GM19238 (cell line): Measurements from ENCODE around the gene KRT34.
"Not testable (repeated sequence)": the region's sequence is repeated elsewhere in the genome, so short reads cannot be mapped to it uniquely, and the experiment has no call there.

Source experiments
- DNase-seq: peaks from one replicate; pipeline ENCODE4 v3.0.0; 2011; ENCODE audit warnings: low spot score; ENCODE audit not compliant: insufficient read length

KRT34 gene

DNA sequence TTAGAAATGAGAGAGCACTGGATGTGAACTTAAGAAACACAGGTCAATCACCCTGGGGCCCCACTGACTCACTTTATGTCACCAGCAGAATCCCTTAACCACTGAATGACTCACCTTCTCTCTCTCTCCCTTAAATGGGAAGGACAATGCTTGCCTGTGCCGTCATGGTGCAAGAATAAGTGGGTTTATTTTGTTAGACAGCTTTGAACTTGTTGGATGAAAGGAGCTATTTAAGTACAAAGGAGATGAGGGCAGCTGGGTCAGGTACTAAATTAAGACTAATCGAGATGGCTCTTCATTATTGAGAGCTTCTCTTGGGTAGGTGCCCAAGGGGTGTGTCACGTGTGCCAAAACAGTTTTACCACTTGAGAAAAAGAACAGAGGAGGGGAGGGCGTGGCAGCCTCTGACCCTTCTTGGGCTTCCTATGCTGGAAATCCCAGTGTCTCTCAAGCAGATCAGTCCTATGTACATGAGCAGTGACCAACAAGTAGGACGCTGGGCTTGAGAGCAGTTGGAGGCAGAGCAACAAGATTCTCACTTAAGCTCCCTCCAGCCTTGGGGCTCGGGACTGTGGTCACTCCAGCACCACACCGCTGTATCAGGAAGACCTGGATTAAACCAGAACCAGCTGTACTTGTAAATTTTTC, 22.0 kb upstream of the KRT34 start:
- DNase-seq: no peak

DNA sequence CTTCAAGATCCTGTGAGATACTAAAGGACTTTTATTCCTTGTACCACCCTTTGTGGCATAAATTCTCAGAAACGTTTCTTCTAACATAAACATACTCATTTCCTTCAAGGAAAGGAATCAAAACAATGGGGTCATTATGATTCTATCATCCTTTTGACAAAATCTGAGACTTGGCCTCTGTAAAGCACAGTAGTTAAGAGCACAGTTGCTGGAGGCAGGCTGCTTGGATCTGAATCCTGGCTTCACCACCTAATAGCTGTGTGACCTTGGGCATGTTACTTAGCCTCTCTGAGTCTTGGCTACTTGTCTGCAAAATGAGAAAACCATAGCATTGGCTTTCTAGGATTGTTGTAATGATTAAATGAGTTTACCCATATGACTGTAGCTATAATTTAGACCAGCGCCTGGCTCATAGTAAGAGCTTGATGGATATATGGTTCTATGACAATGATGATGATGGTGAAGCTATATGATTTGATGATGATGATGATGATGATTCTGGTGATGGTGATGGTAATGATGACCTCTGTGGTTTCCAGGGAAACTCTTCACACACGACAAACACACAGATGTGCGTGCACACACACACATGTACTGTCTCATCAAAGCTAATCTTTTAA, 21.4 kb upstream of the KRT34 start:
- no peak for DNase-seq

DNA sequence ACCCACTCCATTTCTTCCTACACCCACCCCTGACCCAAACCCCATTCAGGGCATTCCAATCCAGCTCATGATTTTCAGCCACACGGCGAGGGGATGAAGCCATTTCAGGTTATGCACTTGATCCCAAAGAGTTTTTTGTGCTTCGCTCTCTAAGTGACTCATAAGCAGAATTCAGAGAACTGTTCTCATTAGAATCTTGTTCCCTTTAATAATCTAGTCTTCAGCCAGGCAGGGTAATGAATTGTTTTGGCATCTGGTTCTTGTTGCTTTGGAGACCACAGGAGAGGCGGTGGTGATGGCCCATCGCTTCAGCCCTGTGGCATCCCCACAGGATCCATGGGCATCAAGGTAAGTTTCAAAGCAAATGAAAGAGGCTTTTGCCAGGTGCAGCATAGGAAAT, 20.1 kb upstream of the KRT34 start:
- DNase-seq: no peak

DNA sequence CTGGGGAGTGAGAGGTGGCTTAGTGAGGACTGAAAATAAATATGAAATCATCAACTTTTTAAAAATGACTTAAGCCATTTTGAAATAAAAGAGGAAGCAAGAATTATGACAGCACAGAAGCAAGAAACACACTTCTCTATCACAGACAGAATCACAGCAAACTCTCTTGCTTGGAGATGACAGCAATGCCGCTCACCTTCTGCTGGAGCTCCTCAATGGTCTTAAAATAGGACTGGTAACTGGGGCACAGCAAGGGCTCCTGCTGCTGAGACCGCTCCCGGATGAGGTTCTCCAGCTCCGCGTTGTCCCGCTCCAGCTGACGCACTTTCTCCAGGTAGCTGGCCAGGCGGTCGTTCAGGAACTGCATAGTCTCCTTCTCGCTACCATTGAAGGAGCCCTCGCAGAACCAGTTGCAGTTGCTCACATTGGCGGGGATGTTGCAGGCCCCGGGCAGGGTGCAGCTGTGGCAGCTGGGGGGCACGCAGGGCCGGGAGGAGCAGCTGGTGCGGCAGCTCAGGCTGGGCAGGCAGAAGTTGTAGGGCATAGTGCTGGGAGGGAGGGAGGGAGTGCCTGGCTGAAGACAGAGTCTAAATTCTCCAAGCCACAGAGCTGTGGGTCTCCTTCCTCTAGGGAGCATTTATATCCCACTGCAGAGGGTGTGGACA, 15.0 kb upstream of the KRT34 start, which contains the start of gene KRT31:
TSS of gene KRT31 (minus strand) at position 613 of the 665 bp plus-strand sequence. CDS start at position 544, 69 bp downstream.
- DNase-seq: no peak

DNA sequence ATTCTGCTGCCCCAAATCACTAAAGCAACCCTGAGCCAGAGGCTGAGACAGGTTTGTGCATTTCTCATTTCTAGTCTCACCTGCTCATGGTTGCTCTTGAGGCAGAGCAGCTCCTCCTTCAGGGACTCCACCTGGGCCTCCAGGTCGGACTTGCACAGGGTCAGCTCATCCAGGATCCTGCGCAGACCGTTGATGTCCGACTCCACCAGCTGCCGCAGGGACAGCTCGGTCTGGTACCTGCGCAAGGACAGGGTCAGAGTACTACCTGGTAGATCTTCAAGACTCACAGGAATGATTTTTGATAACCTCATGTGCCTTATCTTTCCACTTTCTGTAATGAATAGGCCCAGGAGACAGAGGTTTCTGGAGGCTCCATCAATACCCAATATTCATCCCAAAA, 14.2 kb upstream of the KRT34 start:
- DNase-seq: no peak

DNA sequence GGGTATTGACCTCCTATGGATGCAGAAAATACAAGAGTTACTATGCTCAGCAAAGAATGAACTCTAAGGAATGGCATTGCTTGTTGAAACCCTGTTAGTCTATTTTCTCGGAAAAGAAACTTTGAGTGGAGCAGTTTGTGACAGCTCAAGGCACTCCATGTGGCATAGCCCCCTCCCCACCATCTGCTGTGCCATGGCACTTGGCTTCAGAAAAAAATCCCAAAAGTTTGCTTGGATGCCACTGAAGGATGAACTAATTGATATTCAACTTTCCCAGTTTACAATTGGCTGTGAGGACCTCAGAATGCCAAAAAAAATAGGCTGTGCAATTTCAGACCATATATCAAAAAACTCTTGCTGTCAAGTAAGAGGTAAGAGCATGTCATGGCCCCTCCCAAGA, 13.5 kb upstream of the KRT34 start:
- no peak for DNase-seq

DNA sequence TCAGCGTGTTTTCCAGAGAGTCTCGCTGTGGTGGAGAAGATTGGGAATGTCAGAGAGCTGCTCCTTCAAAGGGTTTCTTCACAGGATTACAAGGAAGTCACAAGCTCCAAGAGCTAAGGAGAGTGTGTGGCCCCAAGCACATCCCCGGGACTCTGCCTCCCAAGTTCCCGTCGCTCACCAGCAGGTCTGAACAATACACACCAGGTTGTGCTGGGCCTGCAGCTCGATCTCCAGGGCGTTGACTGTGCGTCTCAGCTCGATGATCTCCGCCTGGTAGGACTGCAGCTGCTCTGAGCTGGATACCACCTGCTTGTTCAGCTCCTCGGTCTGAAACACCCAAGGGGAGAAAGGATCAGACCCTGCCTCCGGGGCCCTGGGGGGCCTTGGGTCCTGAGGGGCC, 12.9 kb upstream of the KRT34 start:
- DNase-seq: not testable (repeated sequence)

DNA sequence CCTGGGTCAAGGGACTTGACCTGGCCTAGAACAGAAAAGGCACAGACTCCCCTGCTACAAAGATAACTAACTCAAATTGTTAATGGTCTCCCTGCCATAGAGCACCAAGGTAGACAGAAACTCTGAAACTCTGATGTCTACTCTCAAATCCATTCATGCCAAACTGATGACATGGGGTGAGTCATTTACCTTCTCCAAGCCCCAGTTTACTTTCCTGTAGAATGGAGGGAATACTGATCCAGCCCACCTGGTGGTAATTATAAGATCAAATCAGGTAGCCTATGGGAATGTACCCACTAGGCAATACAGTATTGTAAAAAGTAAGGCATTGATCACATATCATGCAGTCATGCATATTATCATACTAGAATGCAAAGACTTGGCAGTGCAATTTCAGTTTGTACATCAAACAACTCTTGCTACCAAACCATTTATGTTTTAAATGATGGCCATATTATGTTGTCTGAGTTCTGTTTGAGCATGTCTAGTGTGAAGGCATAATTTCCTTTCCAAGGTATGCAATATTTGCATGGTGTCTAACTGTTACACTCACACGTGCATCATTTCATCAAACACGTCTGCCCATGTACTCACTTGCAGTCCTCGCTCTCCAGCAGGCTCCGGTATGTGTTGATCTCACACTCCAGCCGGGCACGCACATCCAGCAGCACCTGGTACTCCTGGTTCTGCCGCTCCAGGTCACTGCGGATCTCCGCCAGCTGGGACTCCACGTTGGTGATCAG, 12.3 kb upstream of the KRT34 start:
- DNase-seq: no peak

DNA sequence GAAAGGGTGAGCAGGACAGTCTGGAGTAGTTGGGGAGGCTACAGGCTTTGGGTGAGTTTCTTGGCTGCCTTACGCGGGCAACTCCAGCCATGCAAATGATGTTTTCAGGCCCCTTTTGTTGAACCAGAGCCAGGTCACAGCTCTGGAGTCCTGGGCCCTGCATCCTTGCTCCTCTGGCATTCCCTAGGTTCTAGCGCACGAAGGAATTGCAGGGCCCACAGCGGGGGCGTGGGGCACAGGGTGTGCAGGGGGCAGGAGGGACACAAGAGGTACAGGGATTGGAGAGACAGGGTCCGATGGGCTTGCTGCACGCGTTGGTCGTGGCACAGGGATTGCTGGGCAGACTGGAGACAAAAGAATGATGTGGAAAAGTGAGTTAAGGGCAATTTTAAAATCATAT, 11.7 kb upstream of the KRT34 start:
- no peak for DNase-seq

DNA sequence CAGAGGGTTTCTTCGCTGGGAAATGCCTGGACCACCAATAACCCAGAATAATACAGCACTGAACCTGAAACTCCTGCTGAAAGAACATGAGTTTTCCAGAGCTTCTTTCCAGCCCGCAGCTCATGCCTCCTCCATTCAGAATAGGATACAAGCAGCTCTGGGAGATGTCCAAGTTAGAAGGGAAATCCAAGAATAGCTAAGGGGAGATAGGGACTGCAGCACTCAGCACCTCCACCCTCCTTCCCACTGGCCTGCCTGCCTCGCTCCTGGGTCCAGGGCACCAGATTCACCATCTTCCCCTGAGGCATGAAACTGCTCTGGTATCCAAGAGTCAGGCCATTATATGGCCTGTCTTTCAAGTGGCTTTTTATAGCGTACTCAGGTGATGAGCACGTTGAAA, 11.2 kb upstream of the KRT34 start:
- DNase-seq: no peak

DNA sequence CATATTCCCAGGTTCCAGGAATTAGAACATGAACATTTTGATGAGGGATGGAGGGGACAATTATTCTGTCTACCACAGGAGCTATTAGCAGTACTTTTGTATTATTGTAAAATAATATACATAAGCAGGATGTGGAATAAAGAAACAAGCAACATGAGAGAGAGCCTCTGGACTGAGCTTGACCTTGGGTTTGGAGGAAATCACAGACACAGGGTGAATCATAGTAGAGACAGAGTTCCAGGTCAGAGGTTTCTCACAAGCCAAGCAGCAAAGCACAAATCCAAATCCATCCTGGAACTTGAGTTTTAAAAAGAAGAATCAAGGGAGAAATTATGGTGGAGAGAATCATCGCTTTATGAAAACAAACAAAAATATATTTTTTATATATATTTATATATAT, 10.2 kb upstream of the KRT34 start:
- no peak for DNase-seq

DNA sequence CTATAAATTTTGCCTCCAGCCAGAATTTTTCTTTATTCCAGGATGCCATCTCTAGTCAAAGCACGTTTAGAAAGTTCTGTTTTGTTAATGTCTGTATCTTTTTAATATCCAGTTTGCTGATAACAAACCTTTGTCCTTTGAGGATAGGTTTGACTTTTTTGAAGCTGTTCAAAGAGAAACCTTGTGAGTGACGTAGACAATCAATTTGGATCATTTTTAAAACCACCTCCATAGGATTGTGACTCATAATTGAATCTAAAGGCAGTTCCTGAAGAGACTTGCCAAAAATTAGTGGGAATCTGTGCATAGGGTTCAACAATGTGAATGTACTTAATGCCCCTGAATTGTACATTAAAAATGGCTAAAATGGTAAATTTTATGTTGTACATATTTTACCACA, 9.4 kb upstream of the KRT34 start:
- no peak for DNase-seq

DNA sequence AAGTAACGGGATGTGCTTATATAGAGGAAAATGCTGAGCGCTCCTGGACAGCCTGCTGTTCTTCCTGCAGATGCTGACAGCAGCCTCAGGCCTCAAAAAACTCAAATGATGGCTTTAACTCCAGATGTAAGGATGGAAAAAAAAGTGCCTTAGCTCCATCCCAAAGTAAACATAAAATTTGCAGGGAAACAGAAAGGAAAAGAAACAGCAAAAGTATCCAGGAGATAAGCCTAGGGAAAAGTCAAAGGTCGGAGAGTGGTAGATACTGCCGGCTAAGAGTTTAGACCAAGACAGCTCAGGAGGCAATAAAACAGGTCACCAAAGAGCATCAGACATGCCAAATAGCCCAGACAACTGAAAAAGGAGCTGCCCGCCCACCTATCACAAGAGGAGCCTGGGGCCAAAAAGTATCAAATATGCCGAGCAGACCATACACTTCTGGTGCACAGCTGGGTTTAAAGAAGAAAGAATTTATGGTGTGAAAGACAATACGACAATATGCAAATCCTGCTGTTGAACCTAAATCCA, 8.4 kb upstream of the KRT34 start:
- no peak for DNase-seq

DNA sequence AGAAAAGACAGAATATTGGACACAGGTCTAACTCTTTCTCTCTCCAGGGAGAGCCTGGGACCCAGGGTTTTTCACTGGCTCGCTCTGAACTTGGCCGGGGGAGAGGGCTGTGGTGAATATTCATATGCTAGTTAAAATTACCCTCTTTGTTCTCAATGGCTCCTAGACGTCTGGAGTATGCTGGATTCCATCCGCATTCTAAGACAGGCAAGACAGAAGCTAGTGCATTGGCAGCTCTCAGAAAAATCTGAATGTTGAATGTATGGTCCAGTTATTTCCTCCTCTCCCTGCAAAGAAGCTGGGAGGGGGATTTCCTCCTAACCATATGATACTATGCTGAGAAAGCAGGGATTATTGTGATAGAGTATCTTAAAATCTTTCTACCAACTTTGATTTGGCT, 5.6 kb upstream of the KRT34 start:
- DNase-seq: no peak

DNA sequence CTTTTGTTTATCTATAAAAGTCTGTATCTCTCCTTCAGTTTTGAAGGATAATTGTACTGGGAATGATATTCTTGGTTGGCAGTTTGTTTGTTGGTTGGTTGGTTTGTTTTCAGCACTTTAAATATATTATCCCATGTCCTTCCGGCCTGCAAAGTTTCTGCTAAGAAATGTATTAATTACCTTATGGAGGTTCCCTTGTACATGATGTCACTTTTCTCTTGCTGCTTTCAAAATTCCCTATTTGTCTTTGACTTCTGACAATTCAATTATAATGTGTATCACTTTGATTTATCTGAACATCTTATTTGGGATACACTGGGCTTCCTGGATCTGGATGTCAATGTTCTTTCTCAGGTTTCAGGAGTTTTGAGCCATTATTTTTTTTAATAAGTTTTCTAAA, 4.1 kb upstream of the KRT34 start:
- no peak for DNase-seq

DNA sequence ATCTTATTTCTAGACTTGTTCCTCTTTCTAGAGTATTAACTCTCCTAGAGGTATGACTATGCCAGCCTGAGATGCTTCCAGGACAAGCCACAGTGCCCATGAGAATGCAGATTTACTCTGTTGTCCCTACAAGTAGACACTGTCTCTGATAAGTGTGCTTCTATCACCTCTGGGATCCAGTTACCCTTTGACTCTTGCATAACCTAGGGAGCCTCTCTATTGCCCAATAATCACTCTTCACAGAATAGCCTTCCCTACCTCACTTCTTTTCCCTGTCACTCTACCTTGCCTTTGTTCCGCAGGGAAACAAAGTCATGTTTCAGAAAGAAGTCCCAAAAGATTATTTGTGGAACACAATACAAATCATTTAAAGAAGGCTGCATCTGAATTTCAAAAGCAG, 1.6 kb upstream of the KRT34 start:
- no peak for DNase-seq

DNA sequence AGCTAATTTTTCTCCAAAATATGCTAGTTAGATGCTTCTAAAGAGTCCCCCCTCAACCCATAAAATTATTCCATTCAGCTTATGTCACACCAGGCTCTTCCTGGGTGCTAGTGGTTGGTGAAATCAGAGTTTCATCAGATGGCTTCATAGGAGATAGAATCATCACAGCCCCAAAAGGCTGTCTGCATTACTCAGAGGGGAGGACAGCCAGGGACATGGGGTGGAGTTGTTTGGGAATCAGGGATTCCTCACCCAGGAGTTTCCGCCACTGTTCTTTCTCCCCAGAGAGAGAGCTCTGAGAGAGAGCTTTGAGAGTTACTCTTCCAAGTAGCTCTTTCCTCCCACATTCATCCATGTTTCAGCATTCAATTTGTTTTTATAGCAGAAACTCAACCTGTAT, 288 bp upstream of the KRT34 start:
- no peak for DNase-seq

DNA sequence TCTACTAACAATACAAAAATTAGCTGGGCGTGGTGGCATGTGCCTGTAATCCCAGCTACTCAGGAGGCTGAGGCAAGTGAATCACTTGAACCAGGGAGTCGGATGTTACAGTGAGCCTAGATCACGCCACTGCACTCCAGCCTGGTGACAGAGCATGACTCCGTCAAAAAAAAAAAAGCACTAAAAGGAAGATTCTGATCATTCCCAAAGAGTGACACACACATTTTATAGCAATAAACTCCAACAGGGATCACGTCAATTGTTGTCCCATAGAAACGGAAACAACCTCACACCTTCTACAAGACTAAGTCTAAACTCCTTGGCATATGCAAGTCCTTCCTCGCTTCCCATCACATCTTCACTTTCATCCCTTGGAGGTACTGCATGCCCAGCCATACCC, 2.0 kb downstream of the KRT34 start:
- not testable (repeated sequence) for DNase-seq

DNA sequence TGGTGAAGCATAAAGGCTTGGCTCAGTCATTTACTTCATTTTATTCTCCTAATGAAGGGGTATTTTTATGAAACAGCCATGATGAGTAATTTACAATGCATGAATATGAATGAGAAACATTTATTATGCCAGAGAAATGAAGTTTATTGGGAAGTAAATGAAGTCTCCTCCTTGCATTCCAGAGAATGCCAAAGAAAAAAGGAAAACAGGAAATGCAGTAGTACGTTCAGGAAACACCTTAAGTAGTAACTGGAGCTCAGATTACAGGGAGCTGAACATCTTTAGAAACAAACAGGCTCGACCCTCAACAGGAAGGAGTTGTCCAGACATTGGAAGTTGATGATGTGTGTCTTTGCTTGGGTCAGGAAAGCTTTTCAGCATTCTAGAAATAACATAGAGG, 4.6 kb downstream of the KRT34 start:
- no peak for DNase-seq

DNA sequence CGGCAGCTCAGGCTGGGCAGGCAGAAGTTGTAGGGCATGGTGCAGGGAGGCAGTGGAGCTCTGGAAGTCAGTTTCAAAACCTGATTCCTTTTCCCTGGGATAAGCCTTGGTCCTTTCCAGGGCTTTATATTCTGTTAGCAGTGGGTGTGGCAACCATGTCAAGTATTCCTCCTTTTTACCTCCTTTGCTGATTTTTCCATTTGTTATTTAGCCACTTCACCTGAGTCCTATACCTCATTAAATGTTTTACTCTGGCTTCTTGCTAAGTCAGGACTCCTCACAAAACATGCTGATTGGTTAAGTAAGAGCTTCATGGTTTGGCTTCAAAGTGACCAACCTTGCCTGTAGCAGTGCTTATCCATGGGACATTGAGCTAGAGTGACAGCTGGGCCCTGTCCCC, 12.4 kb downstream of the KRT34 start, which contains the start of gene KRT33B:
TSS of gene KRT33B (minus strand) at position 101 of the 400 bp plus-strand sequence. CDS start at position 38, 63 bp downstream.
- DNase-seq: no peak

DNA sequence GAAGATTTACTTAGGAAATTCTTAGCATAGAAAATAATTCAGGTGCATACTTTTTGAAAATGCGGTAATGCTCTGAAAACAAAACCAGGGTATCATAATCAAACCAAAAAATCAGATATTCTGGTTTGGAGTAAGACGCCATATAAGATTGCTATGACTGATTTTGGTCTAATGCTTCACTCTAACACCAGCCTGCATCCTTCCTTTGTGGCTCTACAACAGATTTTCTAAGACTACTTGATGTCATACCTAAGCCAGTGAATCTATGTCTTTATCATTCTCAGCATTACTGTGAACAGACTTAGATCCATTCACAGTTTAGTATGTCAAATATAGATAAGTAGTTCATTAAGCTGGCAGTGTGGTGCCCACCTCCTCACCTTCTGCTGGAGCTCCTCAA, 13.1 kb downstream of the KRT34 start:
- no peak for DNase-seq
